HG02763 (cell line): ENCODE data around the gene SMYD3.

Experiments used
- ATAC-seq: cut with Tn5 transposase; IDR thresholded peaks from one replicate; pipeline ENCODE4 v1.9.1; 2021; ENCODE audit warnings: mild to moderate bottlenecking, moderate library complexity; ENCODE audit not compliant: unreplicated experiment

SMYD3 gene

GRCh38 chr1:246471688-246472087 is 35.4 kb downstream of the SMYD3 start:
- ATAC-seq, result no peak

GRCh38 chr1:246470585-246470984 is 36.5 kb downstream of the SMYD3 start:
- ATAC-seq, result no peak

GRCh38 chr1:246462986-246463385 is 44.1 kb downstream of the SMYD3 start:
- no peak for ATAC-seq

GRCh38 chr1:246460406-246460805 is 46.7 kb downstream of the SMYD3 start:
- no peak for ATAC-seq

- ATAC-seq, result no peak
Measured at GRCh38 chr1:246459221-246459620, 47.9 kb downstream of the SMYD3 start.

GRCh38 chr1:246455476-246455875 is 51.6 kb downstream of the SMYD3 start:
- no peak for ATAC-seq

GRCh38 chr1:246454655-246455054 is 52.4 kb downstream of the SMYD3 start:
- no peak for ATAC-seq

GRCh38 chr1:246450611-246451251 is 56.3 kb downstream of the SMYD3 start:
- ATAC-seq, result no peak

GRCh38 chr1:246448373-246448772 is 58.7 kb downstream of the SMYD3 start:
- no peak for ATAC-seq

- no peak for ATAC-seq
Measured at GRCh38 chr1:246447501-246447900, 59.6 kb downstream of the SMYD3 start.

GRCh38 chr1:246445503-246445902 is 61.6 kb downstream of the SMYD3 start:
- ATAC-seq, result no peak

- no peak for ATAC-seq
Measured at GRCh38 chr1:246444617-246445016, 62.5 kb downstream of the SMYD3 start.

- ATAC-seq, result no peak
Measured at GRCh38 chr1:246437961-246438360, 69.1 kb downstream of the SMYD3 start.

- no peak for ATAC-seq
Measured at GRCh38 chr1:246435421-246436041, 71.5 kb downstream of the SMYD3 start.

- no peak for ATAC-seq
Measured at GRCh38 chr1:246434335-246434734, 72.7 kb downstream of the SMYD3 start.

GRCh38 chr1:246428542-246429308 is 78.4 kb downstream of the SMYD3 start:
- ATAC-seq, result no peak

- no peak for ATAC-seq
Measured at GRCh38 chr1:246427611-246428010, 79.5 kb downstream of the SMYD3 start.

GRCh38 chr1:246425895-246426294 is 81.2 kb downstream of the SMYD3 start:
- no peak for ATAC-seq

GRCh38 chr1:246425139-246425794 is 81.8 kb downstream of the SMYD3 start:
- no peak for ATAC-seq

- no peak for ATAC-seq
Measured at GRCh38 chr1:246420300-246420699, 86.8 kb downstream of the SMYD3 start.

GRCh38 chr1:246418565-246419312 is 88.3 kb downstream of the SMYD3 start:
- ATAC-seq, result no peak
